T-helper 22 cell (primary cell): ENCODE results near the gene MRPS33.
"Not testable (repeated sequence)": the region's sequence is repeated elsewhere in the genome, so short reads cannot be mapped to it uniquely, and the experiment has no call there.

Experiments
- DNase-seq: peaks from one replicate; pipeline ENCODE4 v3.0.0-alpha.2; 2020; ENCODE audit warnings: low read depth

The MRPS33 gene

DNA sequence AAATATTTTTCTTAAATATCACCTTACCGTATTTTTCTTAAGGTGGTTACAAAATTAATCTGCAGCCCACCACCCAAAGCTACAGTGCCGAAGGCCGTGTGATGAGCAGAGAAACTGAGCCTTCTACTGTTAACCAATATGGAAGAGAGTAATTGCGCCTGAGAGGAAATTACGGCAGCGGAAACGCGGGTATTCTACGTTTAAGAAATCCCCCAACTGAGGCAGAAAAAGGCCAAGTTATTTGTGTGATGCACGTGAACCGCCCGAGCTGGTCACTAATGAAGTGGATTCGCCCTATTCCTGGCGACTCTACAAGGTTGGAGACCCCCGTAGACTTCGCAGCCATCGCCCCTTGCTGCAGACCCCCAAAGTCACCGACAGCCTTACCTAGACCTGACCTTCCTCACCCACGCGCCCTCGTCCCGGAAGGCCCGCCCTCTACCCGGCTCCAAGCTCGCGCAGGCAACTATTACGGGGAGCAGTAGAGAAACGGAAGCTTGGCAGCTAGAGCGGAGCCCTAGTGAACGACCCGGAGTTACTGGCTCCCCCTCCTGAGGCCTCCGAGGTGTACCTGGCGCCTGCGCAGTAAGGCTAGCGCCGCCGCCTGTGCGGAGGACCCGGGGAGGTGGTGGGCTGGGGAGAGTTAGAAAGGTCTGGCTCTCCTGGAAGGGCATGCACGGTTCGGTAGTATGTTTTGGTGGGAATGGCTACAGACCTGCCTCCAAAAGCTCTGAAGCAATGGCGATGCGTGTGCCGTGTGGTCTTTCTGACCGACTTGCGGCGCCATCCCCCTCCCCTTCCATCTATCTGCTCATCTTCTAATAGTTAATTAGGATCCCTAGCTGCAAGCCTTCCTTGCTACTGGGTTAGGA lies at the start of gene MRPS33:
Gene MRPS33 (minus strand): TSS at position 429 of the 872 bp plus-strand sequence. CDS start 4,319 bp downstream, outside the sequence.
- peak; percentile 90 for DNase-seq

DNA sequence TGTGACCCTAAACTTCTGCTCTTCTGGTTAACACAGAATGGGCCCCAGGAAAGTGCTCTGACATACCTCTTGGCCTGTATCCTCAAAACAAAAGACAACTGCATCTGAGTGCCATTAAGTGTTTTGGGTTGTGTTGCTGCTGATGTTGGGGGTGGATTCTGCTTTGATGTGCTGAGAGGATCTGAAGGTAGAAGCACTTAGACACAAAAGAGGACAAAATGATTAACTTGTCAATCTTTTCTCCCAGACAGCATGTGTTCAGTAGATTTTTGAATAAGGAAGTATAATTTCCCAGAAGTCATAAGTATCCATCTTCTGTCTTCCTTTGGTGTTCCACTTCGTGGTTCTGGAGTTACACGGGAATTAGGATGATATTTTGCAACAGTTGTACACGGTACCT lies 43.0 kb upstream of the MRPS33 start:
- no peak for DNase-seq

DNA sequence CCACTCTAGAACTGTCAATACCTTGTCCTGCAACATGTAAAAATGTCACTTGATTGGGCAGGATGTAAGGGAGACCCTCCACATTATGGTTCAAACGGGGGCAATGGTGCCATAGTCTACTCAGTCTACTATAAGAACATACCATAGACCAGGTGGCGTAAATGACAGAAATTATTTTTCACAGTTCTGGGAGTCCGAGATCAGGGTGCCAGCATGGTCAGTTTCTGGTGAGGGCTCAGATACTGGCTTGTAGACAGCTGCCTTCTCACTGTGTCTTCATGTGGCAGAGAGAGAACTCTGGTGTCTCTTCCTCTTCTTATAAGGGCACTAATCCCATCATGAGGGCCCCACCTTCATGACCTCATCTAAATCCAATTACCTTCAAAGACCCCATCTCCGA lies 40.4 kb upstream of the MRPS33 start:
- DNase-seq, result no peak

DNA sequence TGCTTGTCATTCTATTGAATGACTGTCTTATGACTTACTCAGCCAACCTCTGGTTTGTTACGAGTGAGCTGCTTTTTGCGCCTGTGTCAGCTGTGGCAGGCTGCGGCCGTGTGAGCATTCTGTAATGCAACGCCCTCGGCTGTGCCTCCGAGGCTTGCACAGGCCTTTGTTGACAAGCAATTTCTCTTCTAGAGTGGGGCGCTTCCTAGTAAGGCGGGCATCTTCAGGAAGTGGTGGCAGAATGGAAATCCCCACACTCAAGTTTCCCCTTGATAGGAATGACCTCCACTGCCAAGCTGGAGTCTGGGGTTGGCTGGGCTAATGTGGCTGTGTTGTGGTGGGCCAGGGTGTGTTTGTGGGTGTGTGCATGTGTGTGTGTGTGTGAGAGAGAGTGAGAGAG lies 38.9 kb upstream of the MRPS33 start:
- DNase-seq, result peak; percentile 41

DNA sequence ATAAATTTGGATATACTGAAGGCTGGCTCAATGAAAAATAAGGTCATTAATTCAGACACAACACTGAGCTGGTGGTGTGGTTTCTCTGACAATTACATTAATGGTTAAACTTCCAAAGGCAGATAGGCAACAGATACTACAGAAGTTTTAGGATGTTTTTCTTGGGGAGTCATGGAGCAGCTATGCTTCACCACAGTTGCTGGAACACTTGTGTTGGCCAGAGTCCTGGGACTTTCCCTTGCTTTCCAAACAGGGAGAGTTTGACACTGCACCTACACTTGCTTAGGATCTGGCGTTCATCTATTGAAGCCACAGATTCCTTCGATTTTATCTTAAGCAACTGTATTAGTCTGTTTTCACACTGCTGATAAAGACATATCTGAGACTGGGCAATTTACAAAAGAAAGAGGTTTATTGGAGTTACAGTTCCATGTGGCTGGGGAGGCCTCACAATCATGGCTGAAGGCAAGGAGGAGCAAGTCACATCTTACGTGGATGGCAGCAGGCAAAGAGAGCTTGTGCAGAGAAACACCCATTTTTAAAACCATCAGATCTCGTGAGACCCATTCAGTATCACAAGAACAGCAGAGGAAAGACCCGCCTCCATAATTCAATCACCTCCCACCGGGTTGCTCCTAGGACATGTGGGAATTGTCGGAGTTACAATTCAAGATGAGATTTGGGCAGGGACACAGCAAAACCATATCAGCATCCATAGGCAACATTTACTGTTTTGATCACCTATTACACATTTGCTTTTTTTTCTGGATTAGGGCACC lies 31.3 kb upstream of the MRPS33 start:
- no peak for DNase-seq

DNA sequence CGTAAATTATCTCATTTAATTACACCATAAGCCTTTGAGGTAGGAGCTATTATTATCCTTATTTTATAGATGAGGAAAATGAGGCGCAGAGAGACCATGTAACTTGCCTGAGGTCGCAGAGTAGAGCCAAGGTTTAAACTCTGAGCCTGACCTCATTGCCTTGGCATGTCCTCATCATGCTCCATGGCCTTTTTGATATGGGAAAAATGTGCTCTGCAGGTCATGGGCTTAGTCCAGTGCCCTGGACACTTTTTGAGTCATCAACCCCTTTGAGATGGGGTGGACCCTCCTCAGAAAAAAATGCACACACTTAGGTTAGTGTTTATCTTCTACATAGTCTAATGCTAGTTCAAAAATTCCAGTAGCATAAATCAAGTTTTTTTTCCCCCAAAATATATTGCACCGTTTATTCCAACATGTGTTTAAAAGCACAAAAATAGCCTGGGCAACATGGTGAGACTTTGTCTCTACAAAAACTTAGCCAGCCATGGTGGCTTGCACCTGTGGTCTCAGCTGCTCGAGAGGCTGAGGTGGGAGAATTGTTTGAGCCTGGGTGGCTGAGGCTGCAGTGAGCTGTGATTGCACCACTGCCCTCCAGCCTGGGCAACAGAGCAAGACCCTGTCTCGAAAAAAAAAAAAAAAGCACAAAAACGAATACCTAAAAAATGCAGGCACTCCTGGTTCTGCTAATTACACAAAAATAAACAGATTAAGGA lies 30.5 kb upstream of the MRPS33 start:
- DNase-seq, result no peak

DNA sequence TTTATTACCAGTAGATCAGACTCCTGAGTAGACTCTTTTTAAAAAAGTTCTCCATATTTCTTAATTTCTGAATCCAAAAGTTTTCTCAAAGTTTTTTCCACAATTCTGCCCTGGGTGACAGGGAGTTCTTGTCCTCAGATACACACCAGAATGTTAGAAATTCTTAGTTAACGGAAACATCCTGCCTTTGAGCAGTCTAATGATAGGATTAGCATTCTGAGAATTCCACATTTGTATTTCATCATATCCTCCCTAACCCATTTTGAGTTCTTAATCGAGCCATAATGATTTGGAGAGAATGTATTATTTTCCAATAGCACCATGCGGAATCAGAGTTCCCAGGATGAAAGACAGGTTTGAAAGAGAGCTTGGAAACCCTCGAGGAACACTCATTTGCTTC lies 28.9 kb upstream of the MRPS33 start:
- DNase-seq, result no peak

DNA sequence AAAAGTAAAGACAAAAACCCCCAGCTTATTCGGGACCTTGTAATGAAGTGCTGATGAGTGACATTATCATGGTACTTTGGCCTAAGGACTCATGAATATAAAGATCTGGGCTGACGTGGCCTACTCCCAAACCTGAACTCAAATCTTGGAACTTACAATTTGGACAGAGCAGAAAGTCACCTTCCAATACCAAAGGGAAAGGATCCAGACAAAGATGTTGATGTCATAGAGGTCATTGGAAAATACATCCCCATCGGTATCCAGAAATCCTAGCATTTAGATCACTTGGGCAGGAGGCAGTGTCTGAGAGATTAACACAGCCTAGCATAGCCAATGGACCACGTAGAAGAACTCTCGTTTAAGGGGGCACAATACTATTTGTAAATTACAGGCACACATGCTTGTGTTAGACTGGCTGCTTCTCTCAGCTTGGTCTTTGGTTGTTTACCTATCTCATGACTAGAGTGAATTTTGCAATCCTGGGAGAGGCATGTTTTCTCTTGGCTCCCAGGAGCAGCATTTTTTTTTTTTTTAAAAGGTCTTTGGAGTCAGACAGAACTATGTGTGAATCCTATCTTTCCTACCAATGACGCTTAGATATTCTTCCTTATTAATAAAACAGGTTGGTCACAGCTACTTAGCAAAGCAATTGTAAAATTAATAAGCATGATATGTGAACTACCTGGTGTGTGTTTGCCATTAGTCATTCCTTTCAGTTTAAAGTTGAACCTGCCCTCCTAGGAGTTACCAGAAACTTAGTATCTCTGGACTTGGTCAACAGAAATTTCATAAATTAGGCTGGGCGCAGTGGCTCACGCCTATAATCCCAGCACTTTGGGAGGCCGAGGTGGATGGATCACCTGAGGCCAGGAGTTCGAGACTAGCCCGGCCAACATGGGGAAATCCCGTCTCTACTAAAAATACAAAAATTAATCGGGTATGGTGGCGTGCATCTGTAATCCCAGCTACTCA lies 27.8 kb upstream of the MRPS33 start:
- no peak for DNase-seq

DNA sequence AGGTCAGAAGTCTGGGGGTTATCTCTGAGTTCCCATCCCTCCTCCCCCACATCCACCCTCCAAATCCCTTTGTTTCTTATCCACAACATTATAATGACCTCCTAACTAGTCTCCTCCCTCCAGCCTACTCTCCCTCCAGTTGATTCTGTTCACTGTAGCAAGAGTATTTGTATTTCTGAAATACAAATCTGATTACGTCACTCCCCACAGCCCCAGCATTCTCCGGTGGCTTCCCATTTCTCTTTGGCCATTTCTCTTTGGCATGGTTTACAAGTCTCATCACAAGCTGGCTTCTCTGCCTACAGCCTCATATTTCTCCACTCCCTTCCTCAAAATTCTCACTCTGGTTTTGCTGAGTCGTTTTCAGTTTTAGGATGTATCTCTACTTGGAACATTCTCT lies 24.6 kb upstream of the MRPS33 start:
- DNase-seq, result no peak

DNA sequence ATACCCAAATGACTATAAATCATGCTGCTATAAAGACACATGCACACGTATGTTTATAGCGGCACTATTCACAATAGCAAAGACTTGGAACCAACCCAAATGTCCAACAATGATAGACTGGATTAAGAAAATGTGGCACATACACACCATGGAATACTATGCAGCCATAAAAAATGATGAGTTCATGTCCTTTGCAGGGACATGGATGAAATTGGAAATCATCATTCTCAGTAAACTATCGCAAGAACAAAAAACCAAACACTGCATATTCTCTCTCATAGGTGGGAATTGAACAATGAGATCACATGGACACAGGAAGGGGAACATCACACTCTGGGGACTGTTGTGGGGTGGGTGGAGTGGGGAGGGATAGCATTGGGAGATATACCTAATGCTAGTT lies 23.3 kb upstream of the MRPS33 start:
- not testable (repeated sequence) for DNase-seq

DNA sequence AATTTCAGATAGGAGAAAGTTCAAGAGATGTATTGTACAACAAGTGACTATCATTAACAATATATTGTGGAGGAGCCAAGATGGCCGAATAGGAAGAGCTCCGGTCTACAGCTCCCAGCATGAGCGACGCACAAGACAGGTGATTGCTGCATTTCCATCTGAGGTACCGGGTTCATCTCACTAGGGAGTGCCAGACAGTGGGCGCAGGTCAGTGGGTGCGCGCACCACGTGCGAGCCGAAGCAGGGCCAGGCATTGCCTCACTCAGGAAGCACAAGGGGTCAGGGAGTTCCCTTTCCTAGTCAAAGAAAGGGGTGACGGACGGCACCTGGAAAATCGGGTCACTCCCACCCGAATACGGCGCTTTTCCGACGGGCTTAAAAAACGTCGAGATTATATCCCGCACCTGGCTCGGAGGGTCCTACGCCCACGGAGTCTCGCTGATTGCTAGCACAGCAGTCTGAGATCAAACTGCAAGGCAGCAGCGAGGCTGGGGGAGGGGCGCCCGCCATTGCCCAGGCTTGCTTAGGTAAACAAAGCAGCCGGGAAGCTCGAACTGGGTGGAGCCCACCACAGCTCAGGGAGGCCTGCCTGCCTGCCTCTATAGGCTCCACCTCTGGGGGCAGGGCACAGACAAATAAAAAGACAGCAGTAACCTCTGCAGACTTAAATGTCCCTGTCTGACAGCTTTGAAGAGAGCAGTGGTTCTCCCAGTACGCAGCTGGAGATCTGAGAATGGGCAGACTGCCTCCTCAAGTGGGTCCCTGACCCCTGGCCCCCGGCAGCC lies 18.0 kb upstream of the MRPS33 start:
- not testable (repeated sequence) for DNase-seq

DNA sequence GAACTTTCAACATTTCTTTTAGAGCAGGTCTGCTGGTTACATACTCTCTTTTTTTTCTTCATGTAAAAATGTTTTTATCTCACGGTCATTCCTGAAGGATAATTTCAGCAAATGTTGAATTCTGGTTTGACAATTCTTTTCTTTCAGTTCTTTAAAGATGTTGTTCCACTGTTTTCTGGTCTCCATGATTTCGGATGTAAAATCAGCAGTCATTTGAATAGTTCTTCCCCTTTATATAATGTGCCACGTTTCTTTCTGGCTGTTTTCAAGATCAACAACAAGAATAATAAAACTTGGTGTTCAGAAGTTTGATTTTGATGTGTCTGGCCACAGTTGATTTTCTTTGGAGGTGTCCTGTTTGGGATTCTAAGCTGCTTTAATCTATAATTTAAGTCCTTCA lies 14.0 kb upstream of the MRPS33 start:
- no peak for DNase-seq

DNA sequence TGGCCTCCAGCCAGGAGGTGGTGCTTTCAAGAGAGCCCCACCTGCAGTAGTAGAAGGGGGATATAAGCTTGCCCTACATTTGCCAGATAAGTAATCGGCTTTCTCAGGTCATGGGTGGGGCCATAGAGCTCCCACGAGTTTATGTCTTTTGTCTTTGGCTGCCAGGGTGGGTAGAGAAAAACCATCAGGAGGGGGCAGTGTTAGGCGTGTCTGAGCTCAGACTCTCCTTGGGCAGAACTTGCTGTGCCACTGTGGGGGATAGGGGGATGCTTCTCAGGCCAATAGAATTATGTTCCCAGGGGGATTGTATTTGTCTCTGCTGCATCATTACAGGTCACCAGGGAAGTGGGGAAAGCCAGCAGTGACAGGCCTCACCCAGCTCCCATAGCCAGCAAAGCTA lies 12.3 kb upstream of the MRPS33 start:
- DNase-seq, result no peak

DNA sequence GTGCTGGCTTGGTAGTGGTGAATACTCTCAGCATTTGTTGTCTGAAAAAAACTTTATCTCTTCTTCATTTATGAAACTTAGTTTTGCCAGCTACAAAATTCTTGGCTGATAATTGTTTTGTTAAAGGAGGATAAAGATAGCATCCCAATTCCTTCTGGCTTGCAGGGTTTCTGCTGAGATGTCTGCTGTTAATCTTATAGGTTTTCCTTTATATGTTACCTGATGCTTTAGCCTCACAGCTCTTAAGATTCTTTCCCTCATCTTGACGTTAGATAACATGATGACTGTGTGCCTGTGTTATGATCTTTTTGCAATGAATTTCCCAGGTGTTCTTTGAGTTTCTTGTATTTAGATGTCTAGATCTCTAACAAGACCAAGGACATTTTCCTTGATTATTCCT lies 9.9 kb upstream of the MRPS33 start:
- no peak for DNase-seq

DNA sequence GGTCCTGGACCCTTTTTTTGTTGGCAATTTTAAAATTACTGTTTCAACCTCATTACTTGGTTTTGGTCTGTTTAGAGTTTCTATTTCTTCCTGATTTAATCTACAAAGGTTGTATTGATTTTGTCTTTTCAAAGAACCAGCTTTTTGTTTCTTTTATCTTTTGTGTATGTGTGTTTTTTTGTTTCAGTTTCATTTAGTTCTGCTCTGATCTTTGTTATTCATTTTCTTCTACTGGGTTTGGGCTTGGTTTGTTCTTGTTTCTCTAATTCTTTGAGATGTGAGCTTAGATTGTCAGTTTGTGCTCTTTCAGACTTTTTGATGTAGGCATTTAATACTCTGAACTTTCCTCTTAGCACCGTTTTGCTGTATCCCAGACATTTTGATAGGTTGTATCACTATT lies 8.5 kb upstream of the MRPS33 start:
- DNase-seq, result no peak

DNA sequence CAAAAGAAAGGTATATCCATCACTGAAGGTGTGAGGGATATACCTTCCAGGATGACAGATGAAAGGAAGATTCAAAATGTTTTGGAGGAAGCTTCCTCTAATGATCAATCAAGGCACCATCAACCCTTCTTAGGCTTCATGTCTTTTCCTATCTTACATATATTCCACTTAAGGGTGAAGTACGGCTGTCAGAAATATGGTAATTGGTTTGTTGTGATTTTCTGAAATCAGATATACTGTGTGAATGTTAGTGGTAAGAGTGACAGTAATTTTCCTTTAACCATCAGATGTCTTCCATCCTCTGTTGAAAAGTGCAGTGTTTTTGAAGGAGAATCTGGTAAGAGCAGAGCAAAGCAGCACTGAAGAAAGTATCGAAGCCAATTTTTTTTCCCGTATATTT lies 2.8 kb upstream of the MRPS33 start:
- DNase-seq, result no peak

DNA sequence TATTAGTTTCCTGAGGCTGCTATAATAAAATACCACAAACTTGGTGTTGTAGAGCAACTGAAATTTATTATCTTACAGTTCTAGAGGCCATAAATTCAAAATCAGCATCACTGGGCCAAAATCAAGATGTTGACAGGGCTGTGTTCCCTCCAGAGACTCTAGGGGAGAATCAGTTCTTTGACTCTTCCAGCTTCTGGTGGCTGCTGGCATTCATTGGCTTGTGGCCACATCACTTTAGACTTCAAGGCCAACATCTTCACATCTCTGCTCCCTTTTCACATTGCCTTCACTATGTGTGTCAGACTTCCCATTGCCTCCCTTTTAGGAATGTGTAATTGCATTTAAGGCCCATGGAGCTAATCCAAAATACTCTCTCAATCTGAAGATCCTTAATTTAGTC lies 1.6 kb upstream of the MRPS33 start:
- DNase-seq, result no peak

DNA sequence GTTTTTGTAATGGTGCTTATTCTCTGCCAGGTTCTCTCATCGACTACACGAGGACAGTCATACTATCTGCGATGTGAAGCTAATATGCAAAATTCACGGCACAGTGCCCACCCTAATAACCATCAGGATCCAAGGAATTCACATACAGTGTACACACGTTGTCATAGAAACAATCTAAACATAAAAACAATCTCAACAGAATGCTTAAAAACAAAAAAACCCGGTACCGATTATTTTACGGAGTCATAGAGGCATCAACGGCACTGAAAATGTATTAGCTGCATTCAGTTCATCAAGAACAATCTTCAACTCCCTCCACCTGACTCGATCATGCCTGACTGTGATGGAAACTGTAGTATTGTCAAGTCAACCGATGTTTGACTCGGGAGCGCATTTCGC lies 628 bp downstream of the MRPS33 start:
- no peak for DNase-seq

DNA sequence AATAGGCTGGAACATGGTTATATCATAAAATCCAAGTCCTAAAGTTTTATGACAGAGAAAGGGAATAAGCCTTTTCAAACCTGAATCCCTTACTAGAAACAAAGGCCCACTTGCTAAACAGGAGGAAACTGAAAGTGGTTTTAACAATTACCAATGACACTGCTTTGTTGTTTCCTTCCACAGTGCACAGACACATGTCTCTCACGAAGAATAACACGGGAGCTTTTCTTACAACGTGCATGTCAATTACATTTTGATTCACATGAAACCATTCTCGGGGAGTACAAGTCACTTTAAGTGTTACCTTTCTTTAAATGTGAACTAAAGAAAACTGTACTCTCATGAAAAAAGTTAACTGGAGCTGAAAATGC lies 1.4 kb downstream of the MRPS33 start:
- no peak for DNase-seq

DNA sequence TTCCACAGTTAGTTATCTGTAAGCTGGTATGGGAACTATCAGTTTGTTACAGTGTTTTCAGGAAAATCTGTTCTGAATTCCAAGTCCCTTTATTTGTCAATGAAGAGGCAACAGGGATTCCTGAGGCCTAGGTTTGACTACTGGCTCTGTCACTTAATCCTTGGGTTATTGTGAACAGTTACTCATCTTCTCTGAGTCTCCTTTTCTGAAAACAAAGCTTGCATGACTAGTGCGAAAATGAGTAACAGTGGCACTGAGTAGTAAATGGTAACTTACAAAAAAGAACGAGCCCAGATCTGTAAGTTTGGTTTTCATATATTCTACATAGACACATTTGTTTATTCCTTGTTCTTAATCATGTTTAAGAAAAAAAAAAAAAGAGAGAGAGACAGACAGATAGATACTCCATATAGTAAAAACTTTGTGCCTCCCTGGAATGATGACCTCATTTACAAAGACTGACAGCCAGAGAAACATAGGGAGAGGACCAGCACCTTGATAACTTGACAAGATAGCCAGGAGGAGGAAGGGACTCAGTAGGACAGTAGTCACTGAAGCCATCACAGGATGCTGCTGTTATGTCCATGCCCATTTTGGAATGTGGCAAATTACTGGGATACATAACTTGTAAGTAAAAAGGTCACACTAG lies 1.9 kb downstream of the MRPS33 start:
- no peak for DNase-seq
